HG02571 (cell line): ENCODE data around the gene USP36.

ENCODE experiments used
- ATAC-seq: cut with Tn5 transposase; IDR thresholded peaks from one replicate; pipeline ENCODE4 v1.9.1; 2021; ENCODE audit warnings: mild to moderate bottlenecking, moderate library complexity; ENCODE audit not compliant: unreplicated experiment

USP36 gene

DNA sequence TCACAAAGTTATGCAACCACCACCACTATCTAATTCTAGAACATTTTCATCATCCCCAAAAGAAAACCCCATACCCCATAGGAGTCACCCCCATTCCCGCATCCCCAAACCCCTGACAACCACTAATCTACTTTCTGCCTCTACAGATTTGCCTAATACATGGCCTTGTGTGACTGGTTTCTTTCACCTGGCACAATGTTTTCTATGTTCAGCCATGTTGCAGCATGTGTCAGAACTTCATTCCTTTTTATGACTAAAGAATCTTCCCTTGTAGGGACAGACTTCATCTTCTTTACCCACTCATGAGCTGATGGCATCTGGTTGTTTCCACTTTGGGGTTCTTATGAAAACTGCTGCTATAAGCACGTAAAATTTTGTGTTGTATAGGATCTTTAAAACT is 93.1 kb downstream of the USP36 start:
- ATAC-seq: no peak

DNA sequence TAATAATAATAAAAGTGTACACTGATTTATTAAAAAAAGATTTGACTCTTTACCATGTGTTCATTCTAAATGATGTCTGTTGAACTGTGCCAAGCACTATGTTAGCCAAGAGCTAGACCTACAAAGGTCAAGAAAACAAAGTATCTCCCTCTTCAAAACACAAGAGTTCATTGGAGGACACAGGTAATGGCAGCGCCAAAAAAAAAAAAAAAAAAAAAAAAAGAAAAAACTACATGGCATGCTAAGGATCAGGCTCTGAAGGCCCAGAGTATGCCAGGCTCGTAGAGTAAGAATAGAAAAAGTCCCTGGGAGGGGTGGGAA is 93.7 kb downstream of the USP36 start:
- ATAC-seq: no peak

DNA sequence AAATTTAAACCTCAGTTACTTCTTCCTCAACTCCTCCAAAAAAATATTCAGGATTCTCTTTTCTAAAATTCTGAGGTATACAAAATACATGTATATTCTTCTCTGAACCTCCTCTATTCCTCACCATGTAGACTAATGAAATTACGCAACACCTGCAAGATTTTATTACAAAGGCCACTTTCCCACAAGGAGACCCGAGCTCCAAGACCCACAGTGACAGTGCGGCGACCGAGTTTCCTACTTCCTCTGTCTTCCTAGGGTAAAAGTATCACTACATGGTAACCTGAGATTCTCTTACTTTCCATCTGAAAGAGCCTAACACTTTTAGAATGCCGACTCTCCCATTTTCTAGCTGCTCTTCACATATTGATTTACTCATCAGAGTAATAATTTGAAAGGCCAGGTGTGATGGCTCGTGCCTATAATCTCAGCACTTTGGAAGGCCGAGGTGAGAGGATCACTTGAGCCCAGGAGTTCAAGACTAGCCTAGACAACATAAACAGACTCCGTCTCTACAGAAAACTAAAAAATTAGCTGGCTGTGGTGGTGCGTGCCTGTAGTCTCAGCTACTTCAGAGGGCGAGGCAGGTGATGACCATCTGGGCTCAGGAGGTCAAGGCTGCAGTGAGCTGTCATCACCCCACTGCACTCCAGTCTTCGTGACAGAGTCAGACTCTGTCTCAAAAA is 94.2 kb downstream of the USP36 start:
- no peak for ATAC-seq
